Testis (tissue), 2 donors: ENCODE measurements around the gene ETS1.

Source experiments
- CTCF ChIP-seq, 3 experiments: fragments of 450-650 bp in 2 of 3; fragments of 200-600 bp in 1 of 3; sonication (generic) in 1 of 3; IDR thresholded peaks; one replicate each; pipeline ENCODE4 v1.5.1; 2016 to 2019; ENCODE audit warnings: antibody characterized with exemption in 3 of 3, mild to moderate bottlenecking in 2 of 3, moderate library complexity in 1 of 3
- POLR2A ChIP-seq: fragments of 450-650 bp; IDR thresholded peaks from one replicate; pipeline ENCODE4 v1.6.1; 2017; ENCODE audit warnings: antibody characterized with exemption, mild to moderate bottlenecking, moderate library complexity

DNA sequence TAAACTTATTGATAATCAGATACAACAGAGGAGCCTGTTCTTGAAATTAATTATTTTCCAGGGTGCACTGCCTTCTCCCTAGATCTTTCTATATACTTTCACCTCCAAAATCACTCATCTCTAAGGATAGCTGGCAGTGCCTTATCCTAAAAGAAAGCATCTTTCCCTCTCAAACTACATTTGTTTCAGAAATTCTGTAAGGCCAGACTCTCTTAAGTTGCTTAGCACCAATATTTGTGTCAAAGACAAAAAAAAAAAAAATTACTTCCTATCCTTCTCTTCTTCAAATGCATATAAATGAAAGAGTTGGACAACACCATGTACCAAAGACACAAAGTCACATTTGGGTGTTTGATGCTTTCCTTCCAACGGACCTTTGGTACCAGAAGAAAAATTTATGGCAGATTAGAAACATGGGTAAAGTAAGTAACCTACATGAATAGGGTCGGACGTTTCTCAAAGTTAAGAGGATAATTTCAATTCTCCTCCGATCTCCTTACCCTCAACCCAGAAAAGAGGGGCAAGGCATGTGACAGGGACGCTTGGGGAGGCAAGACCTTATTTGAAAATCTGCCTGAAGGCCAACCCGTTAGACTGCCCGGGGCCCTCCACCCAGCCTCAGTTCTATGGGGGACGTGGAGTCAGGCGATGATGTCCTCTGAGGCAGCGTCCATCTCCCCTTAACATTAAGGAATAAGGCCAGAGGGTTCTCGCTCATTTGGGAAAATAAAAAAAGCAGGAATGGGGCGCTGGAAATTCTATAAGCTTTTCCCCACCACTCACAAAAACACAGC lies 66.3 kb downstream of the ETS1 start:
- no peak for TF ChIP-seq CTCF (IDR thresholded peaks at IDR 0.05)
- TF ChIP-seq POLR2A, result no peak
